GM19043 (cell line): Measurements from ENCODE around the gene TEX13B.
"Not testable (repeated sequence)": the region's sequence is repeated elsewhere in the genome, so short reads cannot be mapped to it uniquely, and the experiment has no call there.

Source experiments
- ATAC-seq: cut with Tn5 transposase; IDR thresholded peaks from one replicate; pipeline ENCODE4 v1.9.1; 2021; ENCODE audit warnings: low read depth; ENCODE audit not compliant: unreplicated experiment

TEX13B gene

GRCh38 chrX:107982356-107982755 is at the start of gene TEX13B:
Gene TEX13B (minus strand): TSS chrX:107982370. CDS start chrX:107982127, 243 bp downstream.
- no peak for ATAC-seq

GRCh38 chrX:108029928-108030711 is 48.0 kb upstream of the TEX13B start:
- ATAC-seq: no peak

DNA sequence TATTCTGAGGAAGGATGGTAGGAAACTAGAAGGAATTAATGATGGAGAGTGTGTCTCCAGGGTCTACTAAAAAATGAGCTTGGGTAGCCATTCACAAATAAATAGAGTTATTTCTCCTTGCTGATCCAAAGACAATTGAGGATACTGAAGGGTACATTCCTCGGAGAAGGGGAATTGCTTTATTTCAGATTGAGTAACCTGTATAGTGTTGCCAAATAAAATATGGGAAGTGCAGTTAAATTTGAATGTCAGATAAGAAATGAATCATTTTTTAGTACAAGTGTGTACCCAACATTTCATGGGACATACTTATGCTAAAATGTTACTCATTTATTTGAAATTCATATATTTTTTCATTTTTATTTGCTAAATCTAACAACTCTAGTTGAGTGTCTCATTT is 46.7 kb upstream of the TEX13B start:
- ATAC-seq: no peak

DNA sequence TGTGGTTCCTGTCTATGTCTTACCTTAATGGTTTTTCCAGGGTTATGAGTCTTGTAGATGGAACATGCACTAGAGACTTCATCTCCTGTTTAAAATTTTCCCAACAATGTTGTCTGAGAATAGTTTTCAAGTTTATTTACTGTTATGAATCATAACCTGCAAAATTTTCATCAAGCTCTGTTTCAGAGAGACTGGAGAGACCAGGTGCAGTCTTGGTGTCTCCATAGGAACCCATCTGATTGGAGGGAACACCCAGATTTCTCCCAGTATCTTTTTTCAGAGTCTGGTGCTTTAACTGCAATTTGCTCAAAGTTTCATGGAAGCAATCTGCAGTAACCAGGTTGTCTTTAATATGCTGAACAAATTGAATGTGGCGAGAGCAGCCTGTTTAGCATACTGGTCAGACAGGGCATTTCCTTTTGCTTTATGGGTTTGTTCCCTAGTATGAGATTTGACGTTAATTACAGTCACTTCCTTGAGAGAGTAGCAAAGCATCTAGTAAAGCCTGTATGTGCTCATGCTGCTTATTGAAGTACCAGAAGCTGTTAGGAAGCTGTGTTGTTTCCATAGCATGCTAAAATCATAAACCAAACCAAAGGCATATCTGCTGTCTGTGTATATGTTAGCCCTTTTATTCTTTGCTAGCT is 43.9 kb upstream of the TEX13B start:
- ATAC-seq: no peak

DNA sequence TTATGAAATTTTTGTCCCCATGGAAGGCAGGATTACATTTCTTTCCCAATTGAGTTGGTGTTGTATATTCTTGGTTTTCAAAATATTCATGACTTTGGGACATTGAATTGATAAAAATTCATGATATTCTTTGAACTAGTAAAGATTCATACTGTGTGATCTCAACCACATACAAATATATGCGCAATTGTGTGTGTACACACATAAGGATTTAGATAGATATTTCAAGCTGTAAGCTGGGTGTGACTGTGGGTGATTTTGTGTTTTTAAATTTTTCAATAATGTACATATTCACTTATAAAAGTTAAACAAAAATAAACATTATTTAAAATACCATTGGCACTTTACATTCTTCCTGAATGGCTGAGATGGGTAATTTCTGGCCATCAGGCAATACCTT is 43.2 kb upstream of the TEX13B start:
- ATAC-seq: no peak

DNA sequence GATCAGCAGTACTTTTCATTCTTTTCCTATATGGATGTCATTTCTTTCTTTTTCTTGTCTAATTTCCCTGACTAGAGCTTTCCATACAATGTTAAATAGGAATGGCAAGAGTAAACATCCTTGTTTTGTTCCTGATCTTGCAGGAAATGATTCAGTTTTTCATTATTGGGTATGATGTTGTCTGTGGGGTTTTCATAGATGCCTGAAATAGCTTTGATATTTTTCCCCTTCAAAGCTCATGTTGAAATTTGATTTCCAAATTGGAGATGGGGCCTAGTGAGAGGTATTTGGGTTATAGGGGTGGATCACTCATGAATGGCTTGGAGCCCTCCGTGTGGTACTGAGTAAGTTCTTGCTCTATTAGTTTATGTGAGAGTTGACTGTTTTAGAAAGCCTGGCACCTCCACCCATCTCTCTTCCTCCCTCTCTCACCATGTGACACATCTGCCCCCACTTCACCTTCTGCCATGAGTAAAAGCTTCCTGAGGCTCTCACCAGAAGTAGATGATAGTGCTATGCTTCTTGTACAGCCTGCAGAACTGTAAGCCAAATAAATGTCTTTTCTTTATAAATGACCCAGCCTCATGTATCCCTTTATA is 40.4 kb upstream of the TEX13B start:
- ATAC-seq: no peak

DNA sequence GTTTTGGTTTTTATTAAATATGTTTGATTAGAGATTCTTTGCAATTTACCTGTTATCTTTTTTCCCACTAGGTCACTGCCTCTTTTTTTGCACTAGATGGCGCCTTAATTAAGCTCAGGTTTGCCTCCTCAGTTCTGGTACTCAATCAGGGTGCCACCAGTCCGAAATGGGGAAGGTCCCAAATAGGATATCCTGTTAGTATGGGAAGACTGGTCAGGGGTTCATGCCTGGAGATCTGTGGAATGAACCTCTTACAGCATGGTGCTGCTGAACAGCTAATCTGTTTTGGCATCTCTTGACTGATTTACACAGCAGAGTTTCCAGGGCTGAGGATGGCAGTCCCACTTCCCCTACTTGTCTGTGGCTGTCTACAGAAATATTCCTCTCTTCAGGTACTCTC is 38.5 kb upstream of the TEX13B start:
- ATAC-seq: peak; percentile 49

DNA sequence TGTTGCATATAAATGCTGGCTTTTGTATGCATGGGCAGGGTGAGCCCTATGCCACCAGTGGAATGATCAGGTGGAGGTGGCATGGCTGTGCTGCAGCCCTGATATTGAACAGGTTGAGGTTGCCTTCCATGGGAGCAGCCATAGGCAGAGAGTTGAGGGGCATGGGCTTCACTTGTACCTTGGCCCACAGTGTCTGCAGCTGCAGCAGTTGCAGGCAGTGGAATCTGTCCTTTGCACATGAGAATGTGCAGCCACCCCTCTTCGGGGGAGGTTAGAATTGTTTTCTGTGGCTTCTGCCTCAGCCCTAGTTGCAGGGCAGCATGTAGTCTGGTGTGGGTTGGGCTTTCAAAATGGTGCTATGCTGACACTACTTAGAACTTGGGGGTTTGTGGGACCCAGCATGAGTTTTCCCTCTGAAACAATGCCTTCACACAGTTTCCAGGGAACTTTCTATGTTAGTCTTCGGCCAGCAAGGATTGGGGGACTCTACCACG is 37.3 kb upstream of the TEX13B start:
- ATAC-seq: no peak

GRCh38 chrX:108018656-108019381 is 36.6 kb upstream of the TEX13B start:
- no peak for ATAC-seq

DNA sequence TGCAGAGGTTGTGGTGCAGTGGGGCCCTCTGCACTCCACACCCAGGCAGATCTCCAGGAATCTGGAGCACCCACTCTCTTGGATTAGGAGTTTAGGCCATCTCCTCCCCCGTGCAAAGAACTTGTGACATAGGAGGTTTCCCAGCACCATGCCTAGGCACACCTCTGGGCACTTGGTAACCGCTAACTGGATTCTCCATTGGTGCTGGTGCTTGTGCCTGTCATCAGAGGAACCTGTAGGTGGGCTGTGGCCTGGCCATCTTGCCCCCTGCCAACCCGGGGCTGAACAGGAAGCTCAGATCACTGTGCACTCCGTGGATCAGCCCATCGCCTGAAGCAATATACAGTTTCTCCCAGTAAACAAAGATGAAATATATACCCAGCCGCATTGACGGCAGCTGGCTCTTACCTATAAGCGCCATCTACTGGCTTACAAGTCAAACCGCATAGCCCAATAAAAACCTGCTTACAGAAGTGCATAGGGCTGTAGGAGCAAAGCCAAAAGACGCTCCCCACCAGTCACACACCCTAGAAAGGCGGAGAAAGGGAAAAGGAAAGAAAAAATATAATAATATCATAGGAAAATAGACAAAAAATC is 19.1 kb upstream of the TEX13B start:
- ATAC-seq: peak; percentile 90

DNA sequence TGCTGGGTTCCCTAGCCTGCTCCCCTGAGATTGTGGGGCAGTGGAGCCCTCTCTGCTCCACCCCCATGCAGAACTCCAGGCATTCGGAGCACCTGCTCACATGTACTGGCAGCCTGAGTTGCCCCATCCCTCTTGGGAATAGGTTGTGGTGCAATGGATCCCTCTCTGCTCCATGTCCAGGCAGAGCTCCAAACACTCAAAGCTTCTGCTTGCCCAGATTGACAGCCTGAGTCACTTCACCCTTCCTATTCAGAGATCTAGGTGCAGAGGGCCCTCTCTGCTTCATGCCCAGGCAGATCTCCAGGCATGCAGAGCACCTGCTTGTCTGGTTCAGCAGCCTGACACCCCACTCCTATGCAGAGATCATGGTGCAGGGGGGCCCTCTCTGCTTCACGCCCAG is 18.6 kb upstream of the TEX13B start:
- no peak for ATAC-seq

- no peak for ATAC-seq
Observed at GRCh38 chrX:107996124-107996523, 14.0 kb upstream of the TEX13B start.

DNA sequence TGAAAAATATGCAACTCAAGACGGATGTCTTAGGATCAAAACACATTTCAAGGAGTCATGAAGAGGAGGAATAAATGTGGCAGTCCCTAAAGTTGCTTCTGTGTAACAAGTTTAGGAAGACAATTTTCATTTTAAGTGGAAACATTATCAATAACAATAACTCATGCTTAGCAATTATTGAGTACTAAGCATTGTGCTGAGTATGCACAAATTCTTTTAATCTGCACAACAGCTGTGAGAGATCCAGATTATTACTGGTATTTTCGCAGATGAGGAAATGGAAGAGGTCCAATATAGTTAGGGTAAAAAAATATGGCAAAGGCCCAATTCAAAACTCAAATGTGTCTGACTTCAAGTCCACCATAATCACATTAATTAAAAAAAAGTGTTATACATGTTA is 2.9 kb upstream of the TEX13B start:
- ATAC-seq: no peak

GRCh38 chrX:107979534-107979933 is 2.6 kb downstream of the TEX13B start:
- ATAC-seq: no peak

- ATAC-seq: no peak
Observed at GRCh38 chrX:107978707-107979307, 3.4 kb downstream of the TEX13B start.

DNA sequence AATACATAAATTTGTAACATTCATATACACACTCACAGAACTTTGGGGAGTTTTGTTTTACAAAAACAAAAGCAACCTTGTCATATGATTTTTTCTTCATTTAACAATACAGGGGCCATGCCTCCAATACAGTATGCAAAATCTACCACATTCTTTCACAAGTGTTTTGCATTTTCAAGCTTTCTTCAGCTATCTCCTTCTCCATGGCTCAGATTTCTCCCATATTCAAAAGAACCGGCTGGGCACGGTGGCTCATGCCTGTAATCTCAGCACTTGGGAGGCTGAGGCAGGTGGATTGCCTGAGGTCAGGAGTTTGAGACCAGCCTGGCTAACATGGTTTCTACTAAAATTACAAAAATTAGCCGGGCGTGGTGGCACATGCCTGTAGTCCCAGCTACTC is 4.1 kb downstream of the TEX13B start:
- ATAC-seq: no peak

DNA sequence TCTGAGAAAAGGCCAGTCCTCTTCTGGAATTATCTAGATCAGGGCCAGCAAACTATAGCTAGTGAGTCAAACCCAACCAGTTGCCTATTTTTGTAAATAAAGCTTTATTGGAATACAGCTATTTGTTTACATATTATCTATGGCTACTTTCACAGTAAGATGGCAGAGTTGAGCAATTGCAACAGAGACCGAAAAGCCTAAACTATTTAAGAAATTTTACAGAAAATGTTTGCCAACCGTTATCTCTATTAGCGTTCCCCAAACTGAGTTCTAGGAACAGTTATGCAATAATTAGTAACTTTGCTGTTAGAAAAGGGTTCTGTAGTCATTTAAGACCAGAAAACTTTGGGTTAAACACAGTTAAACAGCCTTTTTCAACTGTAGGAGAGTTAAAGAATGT is 10.5 kb downstream of the TEX13B start:
- no peak for ATAC-seq

DNA sequence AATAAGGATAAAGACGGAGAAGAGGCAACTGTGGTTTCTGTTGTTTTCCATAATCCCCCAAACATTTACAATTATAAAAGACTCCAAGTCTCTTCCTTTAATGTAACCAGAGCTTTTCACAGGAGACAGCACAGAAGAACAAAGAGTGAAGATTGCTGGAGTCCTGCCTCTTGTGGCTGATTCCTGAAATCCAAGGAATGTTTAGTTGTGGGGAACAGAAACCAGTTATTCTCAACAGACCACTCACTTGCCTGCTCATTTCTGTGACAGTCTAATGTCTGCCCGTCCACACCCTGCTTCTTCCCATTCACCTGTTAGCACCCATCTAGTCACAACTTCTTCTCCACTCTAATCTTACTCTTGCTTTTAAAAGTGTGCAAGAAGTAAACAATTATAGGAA is 12.1 kb downstream of the TEX13B start:
- no peak for ATAC-seq

DNA sequence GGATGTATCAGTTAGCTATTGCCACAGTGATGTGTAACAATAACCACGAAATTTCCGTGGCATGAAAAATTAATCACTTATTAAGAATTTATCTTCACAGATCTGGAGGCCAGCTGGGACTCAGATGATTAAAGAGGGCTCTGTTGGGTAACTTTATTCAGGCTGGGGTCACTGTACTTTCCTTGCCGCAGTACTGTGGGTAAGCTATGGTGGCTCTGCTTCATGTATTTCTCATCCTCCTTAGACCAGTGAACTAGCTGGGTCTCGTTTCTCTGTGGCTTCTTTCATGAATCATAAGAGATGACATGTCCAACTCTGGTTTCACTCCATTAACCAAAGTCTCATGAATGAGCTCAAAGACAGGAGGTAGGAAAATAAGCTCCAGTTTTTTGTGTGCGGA is 13.5 kb downstream of the TEX13B start:
- ATAC-seq: peak; percentile 77

GRCh38 chrX:107955337-107955736 is 26.8 kb downstream of the TEX13B start:
- ATAC-seq: not testable (repeated sequence)
